Keratinocyte (primary cell): ENCODE measurements around the gene EXD3.

Source experiments
- CTCF ChIP-seq, 3 experiments: IDR thresholded peaks in 1 of 3; conservative IDR thresholded peaks in 1 of 3; optimal IDR thresholded peaks in 1 of 3; 2 replicates in 2 of 3; 3 replicates in 1 of 3; pipeline versions ENCODE3 to v1.5.1; 2011; ENCODE audit warnings: low read length in 3 of 3, mild to moderate bottlenecking in 3 of 3, moderate library complexity in 2 of 3, control low read depth in 1 of 3, inconsistent platforms in 1 of 3; ENCODE audit not compliant: insufficient read depth in 2 of 3; ENCODE audit errors: extremely low read depth in 1 of 3
- EZH2 ChIP-seq: IDR thresholded peaks from one replicate; pipeline ENCODE4 v1.6.1; 2012; ENCODE audit warnings: inconsistent platforms, mild to moderate bottlenecking, low read length, moderate library complexity

GRCh38 chr9:137457406-137458193, 34.6 kb upstream of the EXD3 start:
- no peak for TF ChIP-seq CTCF (optimal IDR thresholded peaks at IDR 0.05 in 1 of 3, IDR thresholded peaks at IDR 0.05 in 1 of 3, conservative IDR thresholded peaks at IDR 0.05 in 1 of 3; ENCODE audit: extremely low read depth in 1 of 3, insufficient read depth in 2 of 3, low read length in 3 of 3)
- no peak for TF ChIP-seq EZH2
